Middle frontal gyrus (tissue), 1 donor: Measurements from ENCODE around the gene RNF213.

Experiments
- DNase-seq: peaks from one replicate; pipeline ENCODE4 v3.0.0-alpha.2; 2015; ENCODE audit warnings: low spot score; ENCODE audit errors: extremely low spot score

The RNF213 gene

GRCh38 chr17:80260791-80261158 lies at the start of gene RNF213:
TSS of gene RNF213 (plus strand) at chr17:80260852. CDS start at chr17:80263682, 2,830 bp downstream.
- DNase-seq = no peak

- no peak for DNase-seq
Measured at GRCh38 chr17:80212109-80212508, 48.5 kb upstream of the RNF213 start.

DNA sequence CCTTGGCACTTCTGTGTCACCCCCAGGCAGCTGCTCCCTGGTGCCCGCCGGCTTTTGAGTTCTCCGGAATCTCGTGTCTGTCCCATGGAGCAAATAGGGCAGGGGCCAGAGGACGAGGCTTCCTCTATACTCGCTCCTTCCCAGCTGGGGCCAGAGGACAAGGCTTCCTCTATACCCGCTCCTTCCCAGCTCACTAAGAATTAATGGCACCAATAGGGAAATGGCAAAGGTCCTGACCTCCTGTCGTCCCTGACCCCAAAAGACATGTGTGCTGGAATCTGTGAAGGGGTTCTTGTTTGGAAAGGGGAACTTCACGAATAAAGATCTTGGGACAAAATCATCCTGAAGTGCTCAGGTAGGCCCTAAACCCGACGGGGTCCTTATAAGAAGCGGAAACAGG lies 48.1 kb upstream of the RNF213 start:
- DNase-seq = no peak

DNA sequence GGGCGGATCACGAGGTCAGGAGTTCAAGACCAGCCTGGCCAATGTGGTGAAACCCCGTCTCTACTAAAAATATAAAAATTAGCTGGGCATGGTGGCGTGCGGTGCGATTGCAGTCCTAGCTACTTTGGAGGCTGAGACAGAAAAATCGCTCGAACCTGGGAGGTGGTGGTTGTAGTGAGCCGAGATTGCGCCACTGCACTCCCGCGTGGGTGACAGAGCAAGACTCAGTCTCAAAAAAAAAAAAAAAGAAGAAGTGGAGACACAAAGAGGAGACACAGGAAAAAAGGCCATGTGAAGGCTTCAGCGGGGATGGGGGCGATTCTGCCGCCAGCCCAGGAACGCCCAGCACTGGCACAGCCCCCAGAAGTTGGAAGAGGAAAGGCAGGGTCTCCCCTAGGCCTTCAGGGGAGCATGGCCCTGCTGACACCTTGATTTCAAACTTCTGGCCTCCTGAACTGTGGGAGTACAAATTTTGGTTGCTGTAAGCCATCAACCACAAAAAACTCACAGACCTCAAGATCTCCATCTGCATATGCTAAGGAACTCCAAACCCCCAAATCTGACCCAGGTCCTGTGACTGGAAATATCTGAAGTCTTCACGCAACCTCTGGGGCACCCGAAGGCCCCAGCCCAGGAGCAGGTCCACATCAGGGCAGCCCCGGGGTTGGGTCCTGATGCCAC lies 47.5 kb upstream of the RNF213 start:
- DNase-seq = no peak

GRCh38 chr17:80213643-80213975 lies 47.0 kb upstream of the RNF213 start:
- DNase-seq = no peak

DNA sequence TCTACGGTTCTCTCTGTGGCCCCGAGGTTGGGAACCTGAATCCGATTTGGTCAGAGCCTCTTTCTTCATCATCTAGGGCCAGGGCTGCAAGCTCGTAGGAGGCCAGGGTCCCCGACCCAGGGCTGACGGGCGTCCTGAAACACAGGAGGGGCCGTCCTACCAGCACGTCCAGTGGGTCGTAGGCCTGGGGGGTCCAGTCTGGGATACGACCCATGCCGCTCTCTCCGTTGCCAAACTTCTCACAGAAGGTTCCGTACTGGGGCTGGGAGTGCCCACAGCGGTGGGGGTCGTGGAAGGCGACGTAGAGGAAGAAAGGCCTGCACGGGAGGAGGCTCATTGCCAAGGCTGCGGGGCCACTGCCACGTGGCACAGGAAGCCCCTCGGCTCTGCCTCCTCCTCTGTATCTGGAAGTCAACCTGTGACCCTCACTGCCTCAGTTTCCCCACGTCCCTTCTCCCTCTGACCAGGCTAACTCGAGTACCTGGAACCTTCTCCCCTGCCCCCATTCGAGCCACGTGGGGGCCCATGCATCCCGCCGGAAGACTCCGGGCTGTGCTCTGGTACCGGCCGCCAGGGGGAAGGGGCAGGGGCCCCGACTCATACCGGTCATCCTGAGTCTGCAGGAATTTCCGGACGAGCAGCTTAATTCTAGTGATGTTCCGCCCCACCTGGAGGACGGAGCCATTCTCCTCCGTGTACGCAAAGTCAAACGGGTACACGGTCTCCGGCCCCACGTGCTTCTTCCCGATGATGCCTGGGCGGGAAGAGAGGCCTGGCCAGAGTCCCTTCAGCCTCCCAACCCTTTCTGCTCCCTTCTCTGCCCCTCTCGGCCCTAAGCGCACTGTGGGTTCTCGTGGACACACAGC lies 46.4 kb upstream of the RNF213 start:
- DNase-seq = no peak

DNA sequence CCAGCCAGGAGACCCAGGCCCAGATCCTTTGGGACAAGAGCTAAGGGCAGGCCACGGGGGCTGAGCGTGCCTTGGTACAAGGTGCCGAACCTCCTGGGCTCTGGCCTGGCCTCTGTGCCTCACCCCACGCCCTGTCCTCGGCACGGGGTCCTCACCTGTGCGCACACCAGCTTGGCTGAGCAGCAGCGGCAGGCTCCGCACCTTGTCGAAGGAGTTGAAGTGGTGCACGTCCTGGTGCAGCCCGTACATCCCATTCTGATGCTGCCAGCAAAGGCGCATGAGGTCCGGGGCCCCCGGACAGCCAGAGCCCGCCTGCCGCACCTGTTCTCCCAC lies 45.8 kb upstream of the RNF213 start:
- DNase-seq = no peak

DNA sequence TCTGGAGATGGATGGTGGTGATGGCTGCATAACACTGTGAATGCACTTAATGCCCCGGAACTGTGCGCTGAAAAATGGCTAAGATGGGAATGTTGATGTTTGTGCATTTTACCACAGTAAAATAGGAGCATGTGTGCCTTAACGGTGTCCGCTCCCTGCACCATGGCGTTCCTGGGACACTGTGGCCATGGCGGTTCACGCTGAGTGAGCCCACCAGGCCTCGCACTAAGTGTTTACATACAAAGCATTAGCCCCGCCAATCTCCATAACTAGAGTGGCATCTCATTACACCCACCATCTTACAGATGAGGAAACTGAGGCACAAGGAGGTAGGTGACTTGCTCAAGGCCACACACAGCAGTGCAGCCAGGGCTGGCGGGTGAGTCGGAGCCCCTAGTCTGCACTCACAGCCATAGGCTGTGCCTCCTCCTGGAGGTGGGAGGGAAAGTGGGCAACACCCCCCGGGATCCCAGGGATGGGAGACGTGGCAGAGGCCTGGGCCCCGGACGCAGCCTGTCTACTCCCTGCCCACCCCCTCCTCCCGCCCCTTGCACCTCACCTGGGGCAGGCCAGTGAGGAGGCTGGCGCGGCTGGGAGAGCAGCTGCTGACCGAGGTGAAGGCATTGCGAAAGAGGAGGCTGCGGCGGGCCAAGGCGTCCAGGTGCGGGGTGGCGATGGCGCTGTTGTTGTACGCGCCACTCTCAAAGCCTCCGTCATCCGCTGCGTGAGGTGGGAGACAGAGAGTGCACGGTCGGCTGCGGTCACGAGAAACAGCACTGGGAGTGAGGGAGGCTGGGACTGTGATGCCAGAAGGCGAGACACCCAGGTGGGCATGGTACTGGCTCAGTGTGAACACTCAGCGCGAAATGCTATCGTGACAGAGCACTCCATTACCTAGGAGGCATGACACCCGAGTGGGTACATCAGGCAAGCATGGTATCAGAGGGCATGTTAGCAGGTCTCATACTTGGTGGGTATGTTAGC lies 43.9 kb upstream of the RNF213 start:
- no peak for DNase-seq

GRCh38 chr17:80217703-80218362 lies 42.8 kb upstream of the RNF213 start:
- no peak for DNase-seq

GRCh38 chr17:80218391-80218790 lies 42.3 kb upstream of the RNF213 start:
- DNase-seq = no peak

DNA sequence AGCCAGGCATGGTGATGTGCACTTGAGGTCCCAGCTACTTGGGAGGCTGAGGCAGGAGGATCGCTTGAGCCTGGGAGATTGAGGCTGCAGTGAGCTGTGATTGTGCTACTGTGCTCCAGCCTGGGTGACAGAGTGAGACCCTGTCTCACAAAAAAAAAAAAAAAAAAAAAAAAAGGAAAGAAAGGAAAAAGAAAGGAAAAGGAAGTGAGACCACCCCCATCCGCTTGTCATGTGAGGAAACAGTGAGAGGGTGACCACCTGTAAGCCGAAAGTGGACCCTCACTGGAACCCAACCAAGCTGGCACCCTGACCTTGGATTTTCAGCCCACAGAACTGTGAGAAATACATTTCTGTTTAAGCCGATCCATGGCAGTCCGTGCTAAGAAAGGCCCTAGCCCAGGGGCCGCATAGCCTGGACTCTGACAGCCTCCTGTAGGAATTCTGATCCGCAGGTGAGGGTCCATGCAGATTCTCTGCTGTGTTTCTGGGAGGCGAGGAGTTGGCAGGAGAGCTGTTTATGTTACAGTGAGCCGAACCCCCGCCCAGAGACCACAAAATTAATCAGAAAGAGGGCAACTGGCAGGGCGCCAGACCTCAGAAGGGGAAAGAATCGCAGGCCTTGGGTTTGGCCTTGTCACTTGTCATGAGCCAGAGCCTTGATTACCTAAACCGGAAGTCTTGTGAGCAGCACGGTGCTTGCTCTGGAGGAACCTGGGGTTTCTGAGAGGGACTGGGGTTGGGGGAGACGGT lies 41.5 kb upstream of the RNF213 start:
- DNase-seq = no peak

DNA sequence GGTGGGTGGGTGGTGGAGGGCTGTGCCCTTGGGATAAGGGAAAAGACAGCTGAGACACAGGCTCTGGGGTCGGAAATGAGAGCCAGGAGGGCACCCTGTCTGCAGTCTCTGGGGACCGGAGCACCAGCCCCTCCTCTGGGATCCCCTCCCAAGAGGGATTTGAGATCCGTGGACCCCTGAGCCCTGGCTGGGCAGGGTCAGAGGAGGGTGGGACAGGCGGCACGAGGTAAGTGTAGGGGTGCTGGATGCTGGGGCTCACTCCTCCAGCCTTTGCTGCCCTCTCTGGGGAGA lies 40.9 kb upstream of the RNF213 start:
- no peak for DNase-seq

- no peak for DNase-seq
Measured at GRCh38 chr17:80220054-80220735, 40.5 kb upstream of the RNF213 start, which contains the start of the genes SGSH and SLC26A11. TSS of gene SGSH (minus strand) at chr17:80220333. CDS start at chr17:80220313, 20 bp downstream. TSS of gene SLC26A11 (plus strand) at chr17:80220427. CDS start at chr17:80221561, 1,134 bp downstream.

- DNase-seq = no peak
Measured at GRCh38 chr17:80220736-80221215, 39.9 kb upstream of the RNF213 start.

DNA sequence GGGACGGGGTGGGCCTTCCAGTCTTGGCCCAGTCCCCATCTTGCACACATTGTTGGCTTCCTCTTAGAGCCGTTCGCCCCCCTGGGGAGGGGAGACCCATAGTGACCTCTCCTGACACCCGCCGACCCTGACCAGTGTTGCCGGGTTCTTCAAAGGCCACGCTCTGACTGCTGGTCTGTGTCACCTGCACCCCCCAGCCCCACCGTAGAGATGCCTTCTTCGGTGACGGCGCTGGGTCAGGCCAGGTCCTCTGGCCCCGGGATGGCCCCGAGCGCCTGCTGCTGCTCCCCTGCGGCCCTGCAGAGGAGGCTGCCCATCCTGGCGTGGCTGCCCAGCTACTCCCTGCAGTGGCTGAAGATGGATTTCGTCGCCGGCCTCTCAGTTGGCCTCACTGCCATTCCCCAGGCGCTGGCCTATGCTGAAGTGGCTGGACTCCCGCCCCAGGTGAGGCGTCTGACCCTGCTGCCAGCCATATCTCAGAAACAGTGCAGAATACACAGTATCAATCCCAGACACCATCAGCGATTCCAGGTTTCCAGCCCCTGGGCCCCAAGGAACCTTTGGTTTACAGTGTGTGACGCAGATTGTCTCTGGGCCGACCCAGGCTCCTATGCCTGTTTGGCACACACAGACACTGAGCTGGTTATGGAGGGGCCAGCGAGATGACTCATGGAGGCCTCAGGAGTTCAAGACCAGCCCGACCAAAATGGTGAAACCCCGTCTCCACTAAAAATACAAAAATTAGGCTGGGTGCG lies 39.1 kb upstream of the RNF213 start:
- no peak for DNase-seq

DNA sequence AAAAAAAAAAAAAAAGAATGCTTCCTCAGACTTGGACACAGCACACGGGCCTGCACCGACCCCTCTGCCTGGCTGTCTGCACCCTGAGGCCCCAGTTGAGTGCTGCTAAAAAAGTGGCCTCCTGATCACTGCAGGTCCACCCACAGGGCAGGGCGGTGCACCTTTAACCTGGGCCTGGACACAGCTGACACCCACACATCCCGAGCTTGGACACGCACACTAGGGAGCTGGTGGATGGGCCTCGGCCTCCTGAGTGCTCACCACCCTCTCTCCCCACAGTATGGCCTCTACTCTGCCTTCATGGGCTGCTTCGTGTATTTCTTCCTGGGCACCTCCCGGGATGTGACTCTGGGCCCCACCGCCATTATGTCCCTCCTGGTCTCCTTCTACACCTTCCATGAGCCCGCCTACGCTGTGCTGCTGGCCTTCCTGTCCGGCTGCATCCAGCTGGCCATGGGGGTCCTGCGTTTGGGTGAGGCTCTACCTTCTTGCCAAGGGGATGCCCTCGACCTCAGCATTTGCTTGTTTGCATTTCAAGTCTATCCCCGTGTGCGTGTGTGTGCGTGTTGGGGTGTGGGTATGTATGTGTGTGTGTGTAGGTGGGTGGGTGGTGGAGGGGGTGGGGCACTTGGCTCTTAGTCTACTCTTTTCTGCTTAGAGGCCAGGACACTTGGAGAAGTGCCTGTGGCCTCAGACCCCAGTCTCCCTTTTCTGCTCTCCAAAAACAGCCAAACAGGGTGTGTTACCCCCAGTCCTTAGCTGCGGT lies 38.1 kb upstream of the RNF213 start:
- DNase-seq = no peak

- DNase-seq = no peak
Measured at GRCh38 chr17:80223142-80223815, 37.4 kb upstream of the RNF213 start.
